GM12878 (cell line): Measurements from ENCODE around the gene PPM1E. TPM values are rescaled to one million over a fixed set of nuclear protein-coding genes. Genes with fewer than 3 reads are reported as not detected.

Experiments used
- ATAC-seq: fragments of 200-7000 bp; cut with Tn5 transposase; 3 replicates; pipeline ENCODE4 v1.9.1; 2020; ENCODE audit warnings: mild to moderate bottlenecking, moderate library complexity
- BruUV-seq: library from RNA; stranded (reverse); fragments of 400-500 nt; replicated peaks from 2 replicates; lab custom pipeline; 2021; lab: Mats Ljungman, UMichigan
- CTCF ChIA-PET: fragments of 300-600 bp; sonication (Branson Sonifier 250); formaldehyde crosslinking; extraction: SDS; loops from one replicate; lab custom pipeline; 2021; ENCODE audit warnings: inconsistent platforms; lab: Yijun Ruan, JAX
- POLR2A ChIA-PET: fragments of 350-600 bp; formaldehyde crosslinking; extraction: SDS; loops from one replicate; lab custom pipeline; 2021; ENCODE audit warnings: inconsistent platforms; lab: Charles Lee
- RAD21 ChIA-PET: fragments of 300-600 bp; sonication (Branson Sonifier 250); formaldehyde crosslinking; loops from one replicate; lab custom pipeline; 2023; ENCODE audit warnings: antibody characterized with exemption; ENCODE audit not compliant: unreplicated experiment; lab: Charles Lee
- SMC1A ChIA-PET: fragments of 300-600 bp; sonication (Branson Sonifier 250); formaldehyde crosslinking; loops from one replicate; lab custom pipeline; 2023; ENCODE audit not compliant: unreplicated experiment, uncharacterized antibody; lab: Charles Lee
- DNase-seq: peaks from one replicate; pipeline ENCODE4 v3.0.0-alpha.2; 2011; ENCODE audit warnings: low read depth, low spot score
- FAIRE-seq: peaks from 3 replicates; lab custom pipeline; 2011; peaks lifted over from hg19 to GRCh38; lab: Jason Lieb, UNC
- H2AFZ ChIP-seq: 2 replicates; pipeline ENCODE4 v1.6.0; 2011; ENCODE audit warnings: low read depth, low read length, control low read depth; ENCODE audit not compliant: control insufficient read depth
- H3K27ac ChIP-seq: 2 replicates; pipeline ENCODE4 v1.5.1; 2011; ENCODE audit warnings: control low read depth; ENCODE audit not compliant: control insufficient read depth, insufficient read depth
- H3K27me3 ChIP-seq, 2 experiments: replicated peaks in 1 of 2; 2 replicates each; pipeline versions ENCODE4 v1.6.0 to v1.6.1; 2011; ENCODE audit warnings: low read length in 1 of 2; ENCODE audit not compliant: control insufficient read depth in 2 of 2, insufficient read depth in 2 of 2
- H3K36me3 ChIP-seq, 2 experiments: 2 replicates each; pipeline ENCODE4 v1.5.1; 2011; ENCODE audit warnings: low read length in 1 of 2; ENCODE audit not compliant: control insufficient read depth in 2 of 2, insufficient read depth in 2 of 2
- H3K4me1 ChIP-seq: 2 replicates; pipeline ENCODE4 v1.6.1; 2011; ENCODE audit warnings: mild to moderate bottlenecking, low read length, moderate library complexity, mixed read lengths; ENCODE audit not compliant: control insufficient read depth, insufficient read depth
- H3K4me2 ChIP-seq: 2 replicates; pipeline ENCODE4 v1.6.0; 2011; ENCODE audit warnings: control low read depth; ENCODE audit not compliant: control insufficient read depth, insufficient read depth
- H3K4me3 ChIP-seq: fragments of 200-600 bp; sonication (generic); 2 replicates; pipeline ENCODE4 v1.5.1; 2016
- H3K79me2 ChIP-seq: 2 replicates; pipeline ENCODE4 v1.6.0; 2011; ENCODE audit warnings: low read length; ENCODE audit not compliant: control insufficient read depth, insufficient read depth
- H3K9ac ChIP-seq: 2 replicates; pipeline ENCODE4 v1.8.0; 2011; ENCODE audit warnings: low read length, control low read depth, mixed read lengths; ENCODE audit not compliant: control insufficient read depth, insufficient read depth
- H3K9me3 ChIP-seq: replicated peaks from 3 replicates; pipeline ENCODE4 v1.5.1; 2011; ENCODE audit warnings: mild to moderate bottlenecking, low read length; ENCODE audit not compliant: control insufficient read depth, insufficient read depth
- H4K20me1 ChIP-seq: 2 replicates; pipeline ENCODE4 v1.6.0; 2011; ENCODE audit not compliant: control insufficient read depth, insufficient read depth
- NFXL1 ChIP-seq: fragments of 450-650 bp; IDR thresholded peaks from 2 replicates; pipeline ENCODE4 v1.6.1; 2017; ENCODE audit warnings: antibody characterized with exemption, mild to moderate bottlenecking, borderline replicate concordance
- NR2C1 ChIP-seq: fragments of 450-650 bp; IDR thresholded peaks from 2 replicates; pipeline ENCODE4 v1.6.1; 2017; ENCODE audit warnings: antibody characterized with exemption, mild to moderate bottlenecking, moderate library complexity
- SMARCA5 ChIP-seq: fragments of 450-650 bp; IDR thresholded peaks from 2 replicates; pipeline ENCODE4 v1.6.1; 2017; ENCODE audit warnings: mild to moderate bottlenecking
- SPI1 ChIP-seq: IDR thresholded peaks from 2 replicates; pipeline ENCODE4 v1.6.1; 2011; ENCODE audit warnings: low read depth, mild to moderate bottlenecking, low read length, moderate library complexity, borderline replicate concordance; ENCODE audit not compliant: insufficient read depth
- WGBS: methylation state at CpG from one replicate; pipeline ENCODE4 v1.1.6; 2016; ENCODE audit warnings: low lambda C conversion rate; ENCODE audit not compliant: insufficient replicate concordance, insufficient coverage; ENCODE audit errors: missing lambda C conversion rate; 5-methylcytosine and 5-hydroxymethylcytosine counted together
- in situ Hi-C: fragments of 300-500 bp; cut with MboI; formaldehyde crosslinking; loops from 9 replicates; pipeline ENCODE4 v1.14.3; 2018; ENCODE audit warnings: mixed read lengths
- intact Hi-C: fragments of 100-400 bp; cut with micrococcal nuclease; formaldehyde crosslinking; loops from one replicate; pipeline ENCODE4 v1.14.2; 2022; ENCODE audit not compliant: unreplicated experiment
- polyA plus RNA-seq, 11 experiments: library from polyadenylated mRNA; depleted of rRNA in 4 of 11; unstranded in 6 of 11; stranded (reverse) in 5 of 11; fragments of >200 nt; fragmentation: Nextera tagmentation in 4 of 11; fragmentation: Illumina TruSeq in 1 of 11; extraction: Ambion mirVana in 4 of 11; extraction: Trizol in 1 of 11; gene quantifications; 1 replicate in 1 of 11; 2 replicates in 10 of 11; pipeline versions ENCODE4 v1.2.1 to v1.2.3, GENCODE V29; 2011 to 2016; ENCODE audit warnings: inconsistent platforms in 2 of 11, missing spikeins in 2 of 11, low read depth in 1 of 11
- total RNA-seq, 4 experiments: library from RNA; depleted of rRNA in 3 of 4; stranded (reverse); fragments of >200 nt in 3 of 4; fragmentation: Illumina TruSeq in 1 of 4; extraction: Trizol in 1 of 4; gene quantifications; 2 replicates each; pipeline versions ENCODE4 v1.2.1 to v1.2.3, GENCODE V29; 2013 to 2021

The PPM1E gene
- total and polyA plus RNA-seq, 10 of the 15 experiments (the other 5 are each of a cell fraction or from before 2014, with no cell fraction given): 0.07 to 0.28 (median 0.16) TPM

- ATAC-seq: no peak
- POLR2A ChIA-PET: no interaction called here
Observed at GRCh38 chr17:58976541-58976940, 220.9 kb downstream of the PPM1E start.

GRCh38 chr17:58980706-58981481 is 225.2 kb downstream of the PPM1E start:
- Histone ChIP-seq H3K9ac (no peak overlapping the region), H3K4me2 (no peak overlapping the region), H2AFZ (no peak overlapping the region), H3K36me3 (no peaks in the 10 kb centered on the region), H3K79me2 (no peaks in the 10 kb centered on the region), H4K20me1 (no peaks in the 10 kb centered on the region), H3K4me3 (no peak overlapping the region), H3K27ac (no peak overlapping the region), H3K27me3 (no peaks in the 10 kb centered on the region), H3K9me3 (no peaks in the 10 kb centered on the region), H3K4me1 (0 out of 2 replicates have a peak, but pooled peaks cover 3% of the 10 kb centered on the region)
- no TSS peak for BruUV-seq
- ChIA-PET POLR2A (no interaction called here), CTCF (interaction anchor here (0.9 kb wide), 1 partner anchor 9 kb away, joined by 3 read pairs; no protein-coding TSS in a partner anchor), RAD21 (no interaction called here), SMC1A (interaction anchor here (0.7 to 1.7 kb wide), 4 partner anchors 9 to 24 kb away, joined by 3 to 12 read pairs (median 4); no protein-coding TSS in a partner anchor)
- 0 out of 2 replicates have a peak, but pooled peaks have one; percentile 9 for TF ChIP-seq NR2C1
- no peak for TF ChIP-seq SPI1
- 85% methylated on average over 3 of the region's 3 CpGs for WGBS
- FAIRE-seq: no peak
- in situ Hi-C loops (no loop called here), intact Hi-C loops (no loop called here)
- no peak for ATAC-seq
- DNase-seq: no peak

More at GRCh38 chr17:58976541-58976940, 220.9 kb downstream of the PPM1E start:
- RAD21 ChIA-PET: no interaction called here
- no peak overlapping the region for H3K27ac ChIP-seq
- SMC1A ChIA-PET: interaction anchor here (0.7 to 2.8 kb wide), 3 partner anchors 10 to 28 kb away, joined by 3 to 8 read pairs (median 3); no protein-coding TSS in a partner anchor
- no peak overlapping the region for H3K4me2 ChIP-seq
- H4K20me1 ChIP-seq: no peaks in the 10 kb centered on the region
- H3K4me3 ChIP-seq: no peak overlapping the region
- CTCF ChIA-PET: interaction anchor here (0.6 to 3.4 kb wide), 3 partner anchors 14 to 1459 kb away, joined by 3 to 12 read pairs (median 5); no protein-coding TSS in a partner anchor
- 76% methylated on average over 3 of the region's 3 CpGs for WGBS
- H3K9ac ChIP-seq: no peak overlapping the region
- FAIRE-seq: no peak
- TF ChIP-seq SMARCA5: no peak
- TF ChIP-seq NFXL1: 0 out of 2 replicates have a peak, but pooled peaks have one; percentile 8
- TF ChIP-seq, all 136 proteins: peak for 1
- Histone ChIP-seq H3K36me3 (no peaks in the 10 kb centered on the region), H3K79me2 (no peaks in the 10 kb centered on the region), H3K4me1 (peaks cover 16% of the 10 kb centered on the region), H3K27me3 (no peaks in the 10 kb centered on the region), H3K9me3 (no peaks in the 10 kb centered on the region), H2AFZ (no peak overlapping the region)
- BruUV-seq: no TSS peak
- in situ Hi-C loops: no loop called here
- intact Hi-C loops: no loop called here
- DNase-seq: no peak
